Suprapubic skin (tissue), 4 donors: Measurements from ENCODE around the gene IQSEC3. TPM values are rescaled to one million over a fixed set of nuclear protein-coding genes. Genes with fewer than 3 reads are reported as not detected.

Experiments used
- DNase-seq, 2 donors: peaks; one replicate each; pipeline ENCODE4 v3.0.0-alpha.2; 2019; ENCODE audit warnings: low spot score in 2 of 2
- H3K27ac ChIP-seq: fragments of 200-600 bp; sonication (generic); one replicate; pipeline ENCODE4 v1.5.1; 2019
- H3K27me3 ChIP-seq: fragments of 200-600 bp; sonication (generic); one replicate; pipeline ENCODE4 v1.5.1; 2019
- H3K36me3 ChIP-seq: fragments of 200-600 bp; sonication (generic); one replicate; pipeline ENCODE4 v1.5.1; 2019
- H3K4me1 ChIP-seq: fragments of 200-600 bp; sonication (generic); one replicate; pipeline ENCODE4 v1.5.1; 2019
- H3K4me3 ChIP-seq: fragments of 200-600 bp; sonication (generic); one replicate; pipeline ENCODE4 v1.5.1; 2019; ENCODE audit warnings: mild to moderate bottlenecking
- H3K9me3 ChIP-seq: fragments of 200-600 bp; sonication (generic); one replicate; pipeline ENCODE4 v1.5.1; 2019
- EP300 ChIP-seq: sonication (generic); formaldehyde crosslinking; IDR thresholded peaks from one replicate; pipeline ENCODE4 v1.6.1; 2017; ENCODE audit warnings: antibody characterized with exemption
- POLR2A ChIP-seq, 2 donors: fragments of 450-650 bp; IDR thresholded peaks; one replicate each; pipeline ENCODE4 v1.6.1; 2017; ENCODE audit warnings: antibody characterized with exemption in 2 of 2, mild to moderate bottlenecking in 2 of 2, moderate library complexity in 2 of 2
- POLR2AphosphoS5 ChIP-seq, 3 donors: sonication (generic); formaldehyde crosslinking; IDR thresholded peaks; one replicate each; pipeline ENCODE4 v1.6.1; 2017; ENCODE audit warnings: antibody characterized with exemption in 3 of 3
- WGBS: methylation state at CpG from one replicate; pipeline ENCODE4 v1.1.5; 2018; 5-methylcytosine and 5-hydroxymethylcytosine counted together
- total RNA-seq, 4 donors: library from RNA; depleted of rRNA; stranded (reverse); fragments of >200 nt; gene quantifications; one replicate each; pipeline ENCODE4 v1.1.0, GENCODE V29; 2016
- TF ChIP-seq, protein P1 (sequence below), 2 donors: fragments of 200-600 bp in 1 of 2; fragments of 450-650 bp in 1 of 2; sonication (generic) in 1 of 2; IDR thresholded peaks; one replicate each; pipeline ENCODE4 v1.5.1; 2016 to 2019; ENCODE audit warnings: antibody characterized with exemption in 2 of 2, mild to moderate bottlenecking in 1 of 2, moderate library complexity in 1 of 2

IQSEC3 gene
- total RNA-seq, 4 donors from 2014 or later, result 0.18 to 0.21 TPM; not detected in 2

DNA sequence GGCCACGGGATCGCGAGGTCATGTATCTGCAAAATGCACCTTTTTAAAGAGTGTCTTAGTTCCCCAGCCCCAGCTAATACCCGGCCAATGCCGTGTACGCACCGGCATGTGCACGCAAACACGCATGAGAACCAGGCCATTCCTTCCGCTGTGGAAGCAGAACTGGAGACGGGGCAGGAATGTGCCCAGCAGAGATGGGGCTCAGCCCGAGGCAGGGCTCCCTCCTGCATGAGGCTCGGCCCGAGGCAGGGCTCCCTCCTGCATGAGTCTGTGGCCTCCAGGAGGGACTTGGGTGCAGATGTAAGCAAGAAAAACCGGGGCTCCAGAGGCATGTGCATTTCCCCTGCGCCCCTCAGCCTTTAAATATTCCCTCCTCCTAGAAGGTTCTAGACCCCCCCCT is 109.2 kb downstream of the IQSEC3 start:
- H3K4me3 ChIP-seq, result no peak overlapping the region
- H3K27ac ChIP-seq, result no peak overlapping the region
- H3K9me3 ChIP-seq, result no peaks in the 10 kb centered on the region
- peaks cover 30% of the 10 kb centered on the region for H3K4me1 ChIP-seq
- H3K36me3 ChIP-seq, result no peaks in the 10 kb centered on the region
- WGBS, result 61% methylated on average over 4 of the region's 16 CpGs
- TF ChIP-seq, protein P1, sequence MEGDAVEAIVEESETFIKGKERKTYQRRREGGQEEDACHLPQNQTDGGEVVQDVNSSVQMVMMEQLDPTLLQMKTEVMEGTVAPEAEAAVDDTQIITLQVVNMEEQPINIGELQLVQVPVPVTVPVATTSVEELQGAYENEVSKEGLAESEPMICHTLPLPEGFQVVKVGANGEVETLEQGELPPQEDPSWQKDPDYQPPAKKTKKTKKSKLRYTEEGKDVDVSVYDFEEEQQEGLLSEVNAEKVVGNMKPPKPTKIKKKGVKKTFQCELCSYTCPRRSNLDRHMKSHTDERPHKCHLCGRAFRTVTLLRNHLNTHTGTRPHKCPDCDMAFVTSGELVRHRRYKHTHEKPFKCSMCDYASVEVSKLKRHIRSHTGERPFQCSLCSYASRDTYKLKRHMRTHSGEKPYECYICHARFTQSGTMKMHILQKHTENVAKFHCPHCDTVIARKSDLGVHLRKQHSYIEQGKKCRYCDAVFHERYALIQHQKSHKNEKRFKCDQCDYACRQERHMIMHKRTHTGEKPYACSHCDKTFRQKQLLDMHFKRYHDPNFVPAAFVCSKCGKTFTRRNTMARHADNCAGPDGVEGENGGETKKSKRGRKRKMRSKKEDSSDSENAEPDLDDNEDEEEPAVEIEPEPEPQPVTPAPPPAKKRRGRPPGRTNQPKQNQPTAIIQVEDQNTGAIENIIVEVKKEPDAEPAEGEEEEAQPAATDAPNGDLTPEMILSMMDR (IDR thresholded peaks at IDR 0.05), result no peak
- TF ChIP-seq POLR2A (IDR thresholded peaks at IDR 0.05) (no peak), EP300 (no peak), POLR2AphosphoS5 (IDR thresholded peaks at IDR 0.05) (no peak)
- no peak for DNase-seq
- peaks cover 64% of the 10 kb centered on the region for H3K27me3 ChIP-seq

DNA sequence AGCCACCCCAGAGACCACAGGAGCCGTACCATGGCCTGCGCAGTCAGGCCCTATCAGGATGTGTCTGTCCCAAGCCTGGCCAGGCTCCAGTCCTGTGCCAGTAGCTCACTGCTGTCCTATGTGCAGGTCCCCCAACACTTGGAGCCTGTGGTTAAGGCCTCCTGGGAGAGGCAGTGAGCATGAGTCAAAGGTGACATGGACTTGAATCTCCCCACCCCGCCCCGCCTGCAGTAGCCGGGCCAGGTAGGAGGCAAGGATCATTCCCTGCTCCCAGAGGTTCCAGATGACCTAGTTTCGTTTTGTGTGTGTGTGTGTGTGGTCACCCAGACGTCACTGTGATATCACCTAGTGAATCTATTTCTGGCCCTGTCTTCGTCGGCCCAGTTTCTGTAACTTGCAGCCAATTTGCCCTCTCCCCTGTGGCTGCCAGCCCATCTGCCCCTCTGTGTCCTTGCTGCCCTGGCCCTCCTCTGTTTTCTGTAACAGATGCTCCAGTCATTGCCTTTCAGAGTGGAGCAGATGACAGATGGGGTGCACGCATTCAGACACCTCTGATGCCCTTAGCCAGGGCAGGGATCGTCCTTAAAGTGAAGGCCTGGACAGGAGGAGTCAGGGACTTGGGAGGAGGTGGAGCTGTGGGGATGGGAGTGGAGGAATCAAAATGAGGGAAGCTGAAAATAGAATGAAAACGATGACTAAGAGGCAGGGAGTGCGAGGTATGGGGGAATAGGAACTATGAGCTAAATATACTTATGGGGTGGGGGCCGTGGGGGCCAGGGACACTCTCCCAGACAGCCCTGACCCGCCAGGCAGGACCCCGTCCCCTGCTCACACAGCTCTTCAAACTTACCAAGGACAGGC is 110.0 kb downstream of the IQSEC3 start:
- H3K27ac ChIP-seq, result no peak overlapping the region
- DNase-seq, result no peak
- no peak for TF ChIP-seq POLR2A (IDR thresholded peaks at IDR 0.05)
- TF ChIP-seq EP300, result no peak
- TF ChIP-seq, protein P1 (IDR thresholded peaks at IDR 0.05), result no peak
- TF ChIP-seq POLR2AphosphoS5 (IDR thresholded peaks at IDR 0.05), result no peak
- peaks cover 30% of the 10 kb centered on the region for H3K4me1 ChIP-seq
- H3K9me3 ChIP-seq, result no peaks in the 10 kb centered on the region
- no peaks in the 10 kb centered on the region for H3K36me3 ChIP-seq
- 40% methylated on average over 11 of the region's 16 CpGs for WGBS
- H3K4me3 ChIP-seq, result no peak overlapping the region
- H3K27me3 ChIP-seq, result peaks cover 61% of the 10 kb centered on the region

DNA sequence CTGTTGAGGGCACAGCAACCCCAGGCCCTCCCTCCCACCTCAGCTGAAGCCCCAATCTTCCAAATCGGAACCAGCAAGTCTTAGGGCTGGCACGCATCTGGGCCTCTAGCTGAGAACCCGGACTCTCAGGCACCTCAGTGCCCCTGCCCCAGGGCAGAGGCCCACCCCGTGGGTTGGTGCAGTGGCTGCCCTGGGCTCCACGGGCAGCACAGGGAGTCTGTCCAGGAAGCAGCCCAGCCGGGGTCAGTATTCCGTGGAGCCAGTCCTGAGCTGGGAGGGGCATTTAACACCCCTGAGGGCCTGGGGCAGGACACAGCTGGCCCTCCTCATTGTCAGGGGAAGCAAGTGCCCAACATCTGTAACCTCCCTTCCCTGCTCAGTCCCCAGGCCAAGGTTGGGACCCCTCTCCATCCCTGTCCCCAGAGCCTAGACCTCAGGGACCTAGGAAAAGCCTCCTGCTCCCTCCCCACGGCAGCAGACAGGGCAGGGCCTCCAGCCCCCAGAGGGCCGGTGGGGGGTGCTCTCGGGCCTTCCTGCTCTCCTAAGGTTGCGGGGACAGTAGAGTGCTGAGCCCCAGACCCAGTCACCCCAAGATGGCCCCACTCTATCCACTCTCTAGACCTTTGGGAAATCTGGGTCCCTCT is 110.9 kb downstream of the IQSEC3 start:
- Histone ChIP-seq H3K27ac (no peak overlapping the region), H3K4me1 (peaks cover 21% of the 10 kb centered on the region), H3K9me3 (no peaks in the 10 kb centered on the region), H3K4me3 (no peak overlapping the region), H3K36me3 (no peaks in the 10 kb centered on the region), H3K27me3 (peaks cover 52% of the 10 kb centered on the region)
- 69% methylated on average over 4 of the region's 11 CpGs for WGBS
- TF ChIP-seq, protein P1 (IDR thresholded peaks at IDR 0.05), result no peak
- no peak for DNase-seq

DNA sequence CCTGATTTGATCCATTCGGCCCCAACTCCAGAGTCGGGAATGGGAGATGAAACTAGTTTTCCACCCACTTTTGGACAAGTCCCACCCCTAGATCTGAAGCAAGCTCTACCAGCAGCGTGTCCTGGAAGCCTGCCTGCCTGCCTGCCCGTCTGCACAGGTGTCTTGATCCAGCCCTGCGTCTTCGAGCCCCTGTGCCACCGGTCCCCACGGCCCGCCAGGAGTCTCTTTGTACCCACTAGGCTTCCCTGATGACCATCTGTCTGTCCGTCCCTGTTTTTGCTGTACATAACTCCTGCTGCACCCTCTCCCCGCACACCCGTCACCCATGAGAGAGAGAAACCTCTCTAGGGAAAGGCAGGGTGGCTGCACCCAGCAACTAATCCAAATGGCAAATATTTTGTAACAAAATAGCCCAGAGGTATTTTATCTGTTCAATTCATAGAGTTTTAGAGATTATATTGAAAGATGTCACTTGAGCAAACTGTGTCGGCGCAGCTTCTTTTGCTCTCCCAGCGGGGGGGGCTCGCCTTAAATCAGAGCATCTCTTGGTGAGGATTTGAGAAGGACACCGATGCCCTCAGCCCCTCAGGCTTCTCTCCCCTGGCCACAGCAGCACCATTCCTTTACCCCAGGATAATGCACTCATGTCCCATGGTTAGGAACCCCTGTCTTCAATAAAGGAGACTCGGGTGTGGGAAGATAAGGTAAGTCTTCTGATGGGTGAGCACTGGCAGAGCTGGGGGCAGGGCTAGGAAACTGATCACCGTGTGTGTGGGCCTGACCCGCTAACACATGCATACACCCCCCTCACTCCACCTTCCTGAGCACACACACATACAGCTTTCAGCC is 111.6 kb downstream of the IQSEC3 start:
- H3K4me1 ChIP-seq, result peaks cover 19% of the 10 kb centered on the region
- H3K36me3 ChIP-seq, result no peaks in the 10 kb centered on the region
- WGBS, result 81% methylated on average over 20 of the region's 20 CpGs
- peaks cover 47% of the 10 kb centered on the region for H3K27me3 ChIP-seq
- DNase-seq, result no peak
- no peak overlapping the region for H3K4me3 ChIP-seq
- H3K9me3 ChIP-seq, result no peaks in the 10 kb centered on the region
- no peak overlapping the region for H3K27ac ChIP-seq
- TF ChIP-seq EP300, result no peak
- TF ChIP-seq, protein P1 (IDR thresholded peaks at IDR 0.05), result no peak
- TF ChIP-seq POLR2AphosphoS5 (IDR thresholded peaks at IDR 0.05), result no peak
- TF ChIP-seq POLR2A (IDR thresholded peaks at IDR 0.05), result no peak

DNA sequence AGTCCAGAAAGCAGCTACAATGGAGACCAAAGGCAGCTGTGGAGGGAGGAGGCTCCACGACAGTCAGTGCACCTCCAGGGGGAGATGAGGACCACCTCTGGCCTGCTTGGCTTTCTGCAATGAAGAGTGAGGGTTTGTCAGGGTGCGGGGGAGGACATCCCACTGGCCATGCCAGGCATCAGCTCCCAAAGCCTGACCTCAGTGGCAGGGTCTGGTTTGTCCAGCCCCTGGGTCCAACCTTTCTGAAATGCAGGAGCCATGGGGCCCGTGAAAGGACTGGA is 112.2 kb downstream of the IQSEC3 start:
- H3K27ac ChIP-seq, result no peak overlapping the region
- H3K27me3 ChIP-seq, result peaks cover 41% of the 10 kb centered on the region
- peaks cover 19% of the 10 kb centered on the region for H3K4me1 ChIP-seq

More for the DNA sequence above, 112.2 kb downstream of the IQSEC3 start:
- 67% methylated on average over 3 of the region's 3 CpGs for WGBS
- Histone ChIP-seq H3K36me3 (no peaks in the 10 kb centered on the region), H3K9me3 (no peaks in the 10 kb centered on the region), H3K4me3 (no peak overlapping the region)
- DNase-seq, result no peak
- TF ChIP-seq POLR2AphosphoS5 (IDR thresholded peaks at IDR 0.05) (no peak), EP300 (no peak), POLR2A (IDR thresholded peaks at IDR 0.05) (no peak)
- TF ChIP-seq, protein P1 (IDR thresholded peaks at IDR 0.05), result no peak
